H1 (cell line): ENCODE measurements around the gene SLC66A3. TPM values are rescaled to one million over a fixed set of nuclear protein-coding genes. Genes with fewer than 3 reads are reported as not detected.

Experiments used
- CTCF ChIA-PET: fragments of 300-600 bp; sonication (Branson Sonifier 250); formaldehyde crosslinking; loops from one replicate; lab custom pipeline; 2021; ENCODE audit not compliant: partially characterized antibody; lab: Charles Lee
- POLR2A ChIA-PET: fragments of 300-600 bp; sonication (Branson Sonifier 250); formaldehyde crosslinking; loops from one replicate; lab custom pipeline; 2021; ENCODE audit warnings: inconsistent platforms; ENCODE audit not compliant: partially characterized antibody; lab: Charles Lee
- DNase-seq, 2 experiments: peaks; one replicate each; pipeline versions ENCODE4 v3.0.0 to v3.0.0-alpha.2; 2010 to 2022; ENCODE audit warnings: low spot score in 2 of 2, low read depth in 1 of 2, mixed read lengths in 1 of 2
- FAIRE-seq: peaks from 2 replicates; lab custom pipeline; 2011; peaks lifted over from hg19 to GRCh38; lab: Jason Lieb, UNC
- H2AFZ ChIP-seq: 2 replicates; pipeline ENCODE4 v1.8.1; 2012; ENCODE audit warnings: low read length, inconsistent platforms
- H2AK5ac ChIP-seq: 2 replicates; pipeline ENCODE4 v1.6.1; 2013; ENCODE audit warnings: low read depth, low read length
- H2BK120ac ChIP-seq: replicated peaks from 2 replicates; pipeline ENCODE3; 2013; ENCODE audit warnings: low read depth, low read length, inconsistent platforms
- H2BK12ac ChIP-seq: 2 replicates; pipeline ENCODE4 v1.6.1; 2013; ENCODE audit warnings: low read depth, low read length
- H2BK15ac ChIP-seq: 2 replicates; pipeline ENCODE4 v1.6.1; 2013; ENCODE audit warnings: low read length
- H2BK20ac ChIP-seq: 2 replicates; pipeline ENCODE4 v1.6.1; 2013; ENCODE audit warnings: low read length
- H2BK5ac ChIP-seq: 2 replicates; pipeline ENCODE4 v1.6.1; 2013; ENCODE audit warnings: low read depth, low read length
- H3K14ac ChIP-seq: 2 replicates; pipeline ENCODE4 v1.6.1; 2013; ENCODE audit warnings: inconsistent platforms; ENCODE audit not compliant: insufficient read length
- H3K18ac ChIP-seq: 2 replicates; pipeline ENCODE4 v1.6.1; 2013; ENCODE audit warnings: low read length; ENCODE audit errors: extremely low read depth
- H3K23ac ChIP-seq: 2 replicates; pipeline ENCODE4 v1.6.1; 2013; ENCODE audit warnings: inconsistent platforms; ENCODE audit not compliant: insufficient read length
- H3K23me2 ChIP-seq: 2 replicates; pipeline ENCODE4 v1.6.1; 2013; ENCODE audit warnings: low read depth, low read length
- H3K27ac ChIP-seq: 2 replicates; pipeline ENCODE4 v1.6.1; 2011; ENCODE audit warnings: low read depth, low read length, inconsistent platforms
- H3K27me3 ChIP-seq, 4 experiments: replicated peaks in 1 of 4; 1 replicate in 1 of 4; 2 replicates in 3 of 4; pipeline versions ENCODE4 v1.6.1 to v1.8.1; 2011 to 2013; ENCODE audit warnings: low read length in 3 of 4, mild to moderate bottlenecking in 3 of 4, inconsistent platforms in 2 of 4, mixed read lengths in 2 of 4, moderate library complexity in 1 of 4; ENCODE audit not compliant: control insufficient read depth in 3 of 4, insufficient read depth in 3 of 4; ENCODE audit errors: extremely low read depth in 1 of 4
- H3K36me3 ChIP-seq, 4 experiments: 2 replicates each; pipeline versions ENCODE4 v1.6.1 to v1.8.1; 2011 to 2013; ENCODE audit warnings: mild to moderate bottlenecking in 4 of 4, low read length in 3 of 4, moderate library complexity in 2 of 4, control low read depth in 1 of 4, inconsistent platforms in 1 of 4; ENCODE audit not compliant: insufficient read depth in 4 of 4, control insufficient read depth in 2 of 4
- H3K4ac ChIP-seq: replicated peaks from 2 replicates; pipeline ENCODE3; 2013; ENCODE audit warnings: low read length, low read depth, mixed read lengths, inconsistent platforms; ENCODE audit not compliant: insufficient read length
- H3K4me1 ChIP-seq, 4 experiments: replicated peaks in 1 of 4; 1 replicate in 1 of 4; 2 replicates in 3 of 4; pipeline versions ENCODE4 v1.6.1 to v1.8.1; 2011 to 2013; ENCODE audit warnings: low read length in 3 of 4, inconsistent platforms in 2 of 4, mixed read lengths in 1 of 4; ENCODE audit not compliant: insufficient read depth in 4 of 4, control insufficient read depth in 3 of 4
- H3K4me2 ChIP-seq, 2 experiments: 2 replicates each; pipeline versions ENCODE4 v1.6.1 to v1.8.1; 2011 to 2013; ENCODE audit warnings: low read depth in 2 of 2, low read length in 2 of 2, control low read depth in 1 of 2, inconsistent platforms in 1 of 2, mild to moderate bottlenecking in 1 of 2; ENCODE audit not compliant: insufficient read depth in 1 of 2
- H3K4me3 ChIP-seq, 4 experiments: fragments of 200-600, 300-600 bp in 1 of 4; sonication (generic), shearing (Covaris generic), sonication (Bioruptor Twin) in 1 of 4; 2 replicates each; pipeline versions ENCODE4 v1.5.1 to v1.8.1; 2011 to 2016; ENCODE audit warnings: low read length in 4 of 4, low read depth in 3 of 4, control low read depth in 2 of 4, inconsistent platforms in 2 of 4, mild to moderate bottlenecking in 2 of 4, mixed read lengths in 1 of 4, moderate library complexity in 1 of 4; ENCODE audit not compliant: insufficient read depth in 2 of 4; ENCODE audit errors: extremely low read depth in 1 of 4
- H3K56ac ChIP-seq: replicated peaks from 2 replicates; pipeline ENCODE3; 2013; ENCODE audit warnings: low read depth, mild to moderate bottlenecking, mixed read lengths, low read length, inconsistent platforms; ENCODE audit not compliant: insufficient read length
- H3K79me1 ChIP-seq: 2 replicates; pipeline ENCODE4 v1.6.1; 2013; ENCODE audit warnings: low read depth, low read length, control low read depth
- H3K79me2 ChIP-seq, 2 experiments: 2 replicates each; pipeline versions ENCODE4 v1.6.1 to v1.8.1; 2012 to 2013; ENCODE audit warnings: low read length in 2 of 2, mild to moderate bottlenecking in 2 of 2, inconsistent platforms in 1 of 2; ENCODE audit not compliant: insufficient read depth in 2 of 2, control insufficient read depth in 1 of 2
- H3K9ac ChIP-seq, 4 experiments: replicated peaks in 1 of 4; 1 replicate in 1 of 4; 2 replicates in 3 of 4; pipeline versions ENCODE4 v1.6.1 to v1.8.1; 2011 to 2013; ENCODE audit warnings: low read depth in 3 of 4, low read length in 3 of 4, control low read depth in 2 of 4, mild to moderate bottlenecking in 2 of 4, moderate library complexity in 2 of 4, inconsistent platforms in 1 of 4; ENCODE audit errors: extremely low read depth in 1 of 4
- H3K9me3 ChIP-seq, 2 experiments: 2 replicates each; pipeline versions ENCODE4 v1.6.1 to v1.8.1; 2012 to 2013; ENCODE audit warnings: mild to moderate bottlenecking in 2 of 2, moderate library complexity in 2 of 2, control low read depth in 1 of 2, inconsistent platforms in 1 of 2, low read depth in 1 of 2, low read length in 1 of 2, mixed read lengths in 1 of 2; ENCODE audit not compliant: insufficient read depth in 2 of 2
- H4K20me1 ChIP-seq, 2 experiments: replicated peaks in 1 of 2; 2 replicates each; pipeline versions ENCODE3 to v1.8.1; 2011 to 2013; ENCODE audit warnings: inconsistent platforms in 2 of 2, low read length in 2 of 2, mild to moderate bottlenecking in 1 of 2; ENCODE audit not compliant: insufficient read depth in 2 of 2, control insufficient read depth in 1 of 2
- H4K5ac ChIP-seq: 2 replicates; pipeline ENCODE4 v1.6.1; 2013; ENCODE audit warnings: low read length, low read depth, mixed read lengths, inconsistent platforms; ENCODE audit not compliant: insufficient read length
- H4K8ac ChIP-seq: 2 replicates; pipeline ENCODE4 v1.8.0; 2013; ENCODE audit warnings: mild to moderate bottlenecking, moderate library complexity, low read length, inconsistent platforms; ENCODE audit not compliant: insufficient read depth; ENCODE audit errors: extremely low read depth
- H4K91ac ChIP-seq: replicated peaks from 2 replicates; pipeline ENCODE3; 2013; ENCODE audit warnings: low read length, mixed read lengths, inconsistent platforms; ENCODE audit not compliant: insufficient read length
- CEBPB ChIP-seq: IDR thresholded peaks from 2 replicates; pipeline ENCODE4 v1.6.1; 2012; ENCODE audit warnings: low read depth, low read length
- GTF2F1 ChIP-seq: IDR thresholded peaks from 2 replicates; pipeline ENCODE4 v1.6.1; 2012; ENCODE audit warnings: low read depth, low read length, improper control_type of control experiment, borderline replicate concordance
- JUND ChIP-seq: IDR thresholded peaks from 2 replicates; pipeline ENCODE4 v1.6.1; 2011; ENCODE audit warnings: mild to moderate bottlenecking, improper control_type of control experiment, low read length
- POLR2AphosphoS5 ChIP-seq: IDR thresholded peaks from 2 replicates; pipeline ENCODE4 v1.6.1; 2011; ENCODE audit warnings: low read depth, low read length
- WGBS, 2 experiments: shearing (Covaris generic) in 1 of 2; methylation state at CpG; one replicate each; pipeline versions ENCODE4 v1.1.6 to v1.1.7; 2013 to 2015; ENCODE audit warnings: low lambda C conversion rate in 2 of 2, mixed read lengths in 2 of 2, inconsistent platforms in 1 of 2, low coverage in 1 of 2, missing lambda C conversion rate in 1 of 2; ENCODE audit not compliant: insufficient replicate concordance in 2 of 2, insufficient coverage in 1 of 2, insufficient read length in 1 of 2; ENCODE audit errors: extremely low coverage in 1 of 2, missing lambda C conversion rate in 1 of 2; 5-methylcytosine and 5-hydroxymethylcytosine counted together
- polyA plus RNA-seq, 7 experiments: library from polyadenylated mRNA; depleted of rRNA in 3 of 7; stranded (reverse) in 5 of 7; unstranded in 2 of 7; fragments of >200 nt in 5 of 7; fragments of 200-250 nt in 2 of 7; gene quantifications; 1 replicate in 5 of 7; 2 replicates in 1 of 7; 4 replicates in 1 of 7; pipeline versions ENCODE4 v1.2.1 to v1.2.3, GENCODE V29; 2011 to 2013; ENCODE audit warnings: missing spikeins in 2 of 7, mixed read lengths in 2 of 7
- total RNA-seq: library from RNA; stranded (reverse); fragmentation: NEBNext Ultra II Directional; extraction: Animal tissue kit (Norgen Biotek cat#: 25700); gene quantifications from 2 replicates; pipeline ENCODE4 v1.2.1, GENCODE V29; 2021
- TF ChIP-seq, protein P1 (sequence below): IDR thresholded peaks from 2 replicates; pipeline ENCODE4 v1.6.1; 2011; ENCODE audit warnings: low read depth, mild to moderate bottlenecking, low read length; ENCODE audit not compliant: insufficient read depth
- TF ChIP-seq, protein P2 (sequence below): IDR thresholded peaks from 2 replicates; pipeline ENCODE4 v1.6.1; 2011; ENCODE audit warnings: low read length, improper control_type of control experiment

Gene SLC66A3
- total and polyA plus RNA-seq, 2 of the 8 experiments (the other 6 are each of a cell fraction or from before 2014, with no cell fraction given): 8.7 to 27.8 TPM

DNA sequence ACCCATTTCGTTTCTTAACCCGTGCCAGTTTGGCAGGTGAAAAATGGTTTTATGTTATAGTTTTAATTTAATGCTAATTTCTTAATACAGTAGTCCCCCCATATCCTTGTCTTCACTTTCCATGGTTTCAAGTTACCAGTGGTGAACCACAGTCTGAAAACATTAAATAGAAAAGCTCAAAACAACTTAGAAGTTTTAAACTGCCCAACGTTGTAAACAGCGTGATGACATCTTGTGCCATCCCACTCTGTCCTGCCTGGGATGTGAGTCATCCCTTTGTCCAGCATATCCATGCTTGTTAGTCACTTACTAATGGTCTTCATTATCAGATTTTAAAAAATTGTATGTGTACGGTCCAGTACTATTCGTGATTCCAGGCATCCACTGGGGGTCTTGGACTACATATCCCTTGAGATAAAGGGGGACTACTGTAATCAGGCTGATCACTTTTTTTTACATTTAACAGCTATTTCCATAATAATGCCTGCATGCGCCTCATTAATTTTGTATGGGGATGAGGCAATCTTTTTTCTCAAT, 31.9 kb downstream of the SLC66A3 start:
- Histone ChIP-seq H4K20me1 (no peaks in the 10 kb centered on the region), H3K36me3 (peaks cover 0 to 18% (median 4%) of the 10 kb centered on the region in 4 experiments; a peak in 3 of 8 replicates), H2BK120ac (no peak overlapping the region), H3K18ac (no peak overlapping the region), H3K23ac (no peak overlapping the region), H4K91ac (no peak overlapping the region), H3K9me3 (no peaks in the 10 kb centered on the region), H3K4ac (no peak overlapping the region), H3K79me1 (no peaks in the 10 kb centered on the region), H2BK15ac (no peak overlapping the region), H4K8ac (no peak overlapping the region), H2BK12ac (no peak overlapping the region), H3K27ac (no peak overlapping the region), H2BK5ac (no peak overlapping the region), H3K9ac (no peak overlapping the region), H2AFZ (no peak overlapping the region), H2BK20ac (no peak overlapping the region), H4K5ac (no peak overlapping the region), H3K4me3 (no peak overlapping the region), H3K4me2 (no peak overlapping the region), H2AK5ac (no peak overlapping the region), H3K56ac (no peak overlapping the region), H3K79me2 (no peaks in the 10 kb centered on the region), H3K27me3 (no peaks in the 10 kb centered on the region), H3K23me2 (no peaks in the 10 kb centered on the region; the same call in 1 of the 2 replicates), H3K4me1 (no peaks in the 10 kb centered on the region; a peak in 1 of 7 replicates), H3K14ac (no peak overlapping the region)
- DNase-seq (no peak), FAIRE-seq (no peak)
- TF ChIP-seq JUND (no peak), GTF2F1 (no peak), POLR2AphosphoS5 (0 out of 2 replicates have a peak, but pooled peaks have one; percentile 30), CEBPB (no peak)
- TF ChIP-seq, protein P1, sequence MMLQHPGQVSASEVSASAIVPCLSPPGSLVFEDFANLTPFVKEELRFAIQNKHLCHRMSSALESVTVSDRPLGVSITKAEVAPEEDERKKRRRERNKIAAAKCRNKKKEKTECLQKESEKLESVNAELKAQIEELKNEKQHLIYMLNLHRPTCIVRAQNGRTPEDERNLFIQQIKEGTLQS: no peak
- TF ChIP-seq, protein P2, sequence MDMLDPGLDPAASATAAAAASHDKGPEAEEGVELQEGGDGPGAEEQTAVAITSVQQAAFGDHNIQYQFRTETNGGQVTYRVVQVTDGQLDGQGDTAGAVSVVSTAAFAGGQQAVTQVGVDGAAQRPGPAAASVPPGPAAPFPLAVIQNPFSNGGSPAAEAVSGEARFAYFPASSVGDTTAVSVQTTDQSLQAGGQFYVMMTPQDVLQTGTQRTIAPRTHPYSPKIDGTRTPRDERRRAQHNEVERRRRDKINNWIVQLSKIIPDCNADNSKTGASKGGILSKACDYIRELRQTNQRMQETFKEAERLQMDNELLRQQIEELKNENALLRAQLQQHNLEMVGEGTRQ: no peak
- 93% methylated on average over 7 of the region's 7 CpGs; no CpG with 5 or more reads in 1 of the 2 experiments for WGBS, 2 experiments
- ChIA-PET CTCF (interaction anchor here (0.6 to 1.5 kb wide), 2 partner anchors 55 to 64 kb away, joined by 3 to 5 read pairs; a partner anchor contains a TSS), POLR2A (no interaction called here)
